HCT116 (cell line): Measurements from ENCODE around the gene CLCA2. TPM values are rescaled to one million over a fixed set of nuclear protein-coding genes. Genes with fewer than 3 reads are reported as not detected.

Experiments used
- ATAC-seq: fragments of 200-7000 bp; cut with Tn5 transposase; 2 replicates; pipeline ENCODE4 v1.9.1; 2020; ENCODE audit warnings: mild to moderate bottlenecking, moderate library complexity
- BruUV-seq: library from RNA; stranded (reverse); fragments of 400-500 nt; replicated peaks from 2 replicates; lab custom pipeline; 2021; lab: Mats Ljungman, UMichigan
- CTCF ChIA-PET: fragments of 300-600 bp; sonication (Branson Sonifier 250); formaldehyde crosslinking; loops from one replicate; lab custom pipeline; 2021; ENCODE audit warnings: antibody characterized with exemption; lab: Charles Lee
- POLR2A ChIA-PET: fragments of 300-600, 350-600 bp; sonication (Branson Sonifier 250); formaldehyde crosslinking; loops from one replicate; lab custom pipeline; 2021; ENCODE audit warnings: antibody characterized with exemption; lab: Charles Lee
- RAD21 ChIA-PET, 2 experiments: fragments of 300-600 bp; sonication (Branson Sonifier 250); formaldehyde crosslinking; loops; one replicate each; lab custom pipeline; 2023; ENCODE audit warnings: low total read pairs in 2 of 2; ENCODE audit not compliant: uncharacterized antibody in 2 of 2, unreplicated experiment in 2 of 2, low non-redundant PET in 1 of 2; lab: Charles Lee
- DNase-seq: peaks from one replicate; pipeline ENCODE4 v3.0.0-alpha.2; 2010; ENCODE audit warnings: low read depth, low spot score
- H2AFZ ChIP-seq: fragments of 200-600 bp; shearing (Covaris generic), sonication (generic); 2 replicates; pipeline ENCODE4 v1.6.1; 2017; ENCODE audit warnings: low read depth, mixed run types, mixed read lengths, antibody characterized with exemption, low read length; ENCODE audit not compliant: poor library complexity, severe bottlenecking
- H3K27ac ChIP-seq: 2 replicates; pipeline ENCODE4 v1.5.1; 2012; ENCODE audit warnings: low read depth, low read length
- H3K27me3 ChIP-seq: fragments of 200-600 bp; sonication (generic); 2 replicates; pipeline ENCODE4 v1.6.1; 2016; ENCODE audit warnings: mixed run types, low read length, mixed read lengths; ENCODE audit not compliant: insufficient read depth
- H3K36me3 ChIP-seq, 2 experiments: fragments of 200-500 bp in 1 of 2; fragments of 200-600 bp in 1 of 2; sonication (Bioruptor generic) in 1 of 2; sonication (generic) in 1 of 2; 2 replicates each; pipeline versions ENCODE4 v1.5.1 to v1.6.1; 2014 to 2016; ENCODE audit warnings: low read length in 2 of 2, inconsistent platforms in 1 of 2, mixed read lengths in 1 of 2, mixed run types in 1 of 2; ENCODE audit not compliant: insufficient read depth in 2 of 2, control insufficient read depth in 1 of 2
- H3K4me1 ChIP-seq, 2 experiments: fragments of 200-600 bp in 1 of 2; sonication (generic) in 1 of 2; 2 replicates each; pipeline versions ENCODE4 v1.5.1 to v1.6.1; 2012 to 2017; ENCODE audit warnings: low read length in 2 of 2, inconsistent platforms in 1 of 2, mild to moderate bottlenecking in 1 of 2, mixed read lengths in 1 of 2, mixed run types in 1 of 2, moderate library complexity in 1 of 2; ENCODE audit not compliant: insufficient read depth in 2 of 2, control insufficient read depth in 1 of 2
- H3K4me2 ChIP-seq: fragments of 200-600 bp; sonication (generic); 2 replicates; pipeline ENCODE4 v1.6.1; 2017; ENCODE audit warnings: mixed run types, low read length, mixed read lengths
- H3K4me3 ChIP-seq, 2 experiments: fragments of 200-600 bp in 1 of 2; sonication (generic) in 1 of 2; replicated peaks in 1 of 2; 2 replicates each; pipeline ENCODE4 v1.5.1; 2011 to 2016; ENCODE audit warnings: low read length in 2 of 2, control low read depth in 1 of 2, low read depth in 1 of 2, mild to moderate bottlenecking in 1 of 2, mixed read lengths in 1 of 2, mixed run types in 1 of 2
- H3K79me2 ChIP-seq: fragments of 200-600 bp; sonication (generic); 2 replicates; pipeline ENCODE4 v1.6.1; 2017; ENCODE audit warnings: mild to moderate bottlenecking, mixed run types, low read length, moderate library complexity, mixed read lengths; ENCODE audit not compliant: insufficient read depth
- H3K9ac ChIP-seq: fragments of 200-600 bp; sonication (generic); 2 replicates; pipeline ENCODE4 v1.6.1; 2016; ENCODE audit warnings: low read length, mixed read lengths
- H3K9me2 ChIP-seq: fragments of 200-600 bp; sonication (generic), shearing (Covaris generic); 2 replicates; pipeline ENCODE4 v1.6.1; 2017; ENCODE audit warnings: mixed run types, mild to moderate bottlenecking, moderate library complexity; ENCODE audit not compliant: insufficient read depth
- H3K9me3 ChIP-seq, 2 experiments: fragments of 200-500 bp in 1 of 2; fragments of 200-600 bp in 1 of 2; sonication (Bioruptor generic) in 1 of 2; sonication (generic) in 1 of 2; 2 replicates each; pipeline ENCODE4 v1.6.1; 2014 to 2017; ENCODE audit warnings: low read length in 2 of 2, mixed read lengths in 2 of 2, inconsistent platforms in 1 of 2, low read depth in 1 of 2, mild to moderate bottlenecking in 1 of 2, mixed run types in 1 of 2, moderate library complexity in 1 of 2; ENCODE audit not compliant: control insufficient read depth in 1 of 2, insufficient read depth in 1 of 2
- H4K20me1 ChIP-seq: fragments of 200-600 bp; sonication (generic), shearing (Covaris generic); 2 replicates; pipeline ENCODE4 v1.6.1; 2017; ENCODE audit warnings: mixed run types, mild to moderate bottlenecking, moderate library complexity; ENCODE audit not compliant: insufficient read depth
- CTCF ChIP-seq, 3 experiments: fragments of 200-600 bp in 1 of 3; sonication (generic) in 1 of 3; IDR thresholded peaks in 2 of 3; conservative IDR thresholded peaks in 1 of 3; 2 replicates each; pipeline ENCODE4 v1.5.1; 2012 to 2017; ENCODE audit warnings: low read depth in 2 of 3, low read length in 2 of 3, antibody characterized with exemption in 1 of 3, borderline replicate concordance in 1 of 3, control low read depth in 1 of 3, mild to moderate bottlenecking in 1 of 3, mixed read lengths in 1 of 3, mixed run types in 1 of 3, moderate library complexity in 1 of 3; ENCODE audit not compliant: insufficient read depth in 1 of 3
- EGR1 ChIP-seq: IDR thresholded peaks from 2 replicates; pipeline ENCODE4 v1.6.1; 2012; ENCODE audit warnings: low read depth
- ELF1 ChIP-seq: IDR thresholded peaks from 2 replicates; pipeline ENCODE4 v1.6.1; 2012; ENCODE audit warnings: low read depth, borderline replicate concordance
- EZH2 ChIP-seq: fragments of 200-600 bp; sonication (generic); IDR thresholded peaks from 2 replicates; pipeline ENCODE4 v1.6.1; 2017; ENCODE audit warnings: antibody characterized with exemption, mixed run types
- FOSL1 ChIP-seq: IDR thresholded peaks from 2 replicates; pipeline ENCODE4 v1.6.1; 2012; ENCODE audit warnings: low read depth
- POLR2A ChIP-seq: IDR thresholded peaks from 2 replicates; pipeline ENCODE4 v1.7.0; 2011; ENCODE audit warnings: borderline replicate concordance; ENCODE audit not compliant: insufficient read depth, insufficient read length; ENCODE audit errors: extremely low read depth
- POLR2AphosphoS5 ChIP-seq: IDR thresholded peaks from 2 replicates; pipeline ENCODE4 v1.6.1; 2011; ENCODE audit warnings: mild to moderate bottlenecking, low read depth, low read length, moderate library complexity
- RAD21 ChIP-seq: IDR thresholded peaks from 2 replicates; pipeline ENCODE4 v1.6.1; 2012; ENCODE audit warnings: low read depth, mild to moderate bottlenecking
- SIN3A ChIP-seq: IDR thresholded peaks from 2 replicates; pipeline ENCODE4 v1.6.1; 2012; ENCODE audit warnings: low read depth
- SRF ChIP-seq: IDR thresholded peaks from 2 replicates; pipeline ENCODE4 v1.6.1; 2012; ENCODE audit warnings: low read depth
- TCF7L2 ChIP-seq: IDR thresholded peaks from 2 replicates; pipeline ENCODE4 v1.7.0; 2011; ENCODE audit warnings: borderline replicate concordance, inconsistent platforms; ENCODE audit not compliant: insufficient read depth, insufficient read length; ENCODE audit errors: extremely low read depth
- ZNF274 ChIP-seq: fragments of 200-500 bp; sonication (Bioruptor generic); IDR thresholded peaks from 2 replicates; pipeline ENCODE4 v1.6.1; 2014; ENCODE audit warnings: mild to moderate bottlenecking, low read depth, low read length, inconsistent platforms
- intact Hi-C: fragments of 100-400 bp; cut with micrococcal nuclease; formaldehyde crosslinking; loops from 2 replicates; pipeline ENCODE4 v1.10.0; 2022
- total RNA-seq: library from RNA; stranded (reverse); gene quantifications from one replicate; pipeline ENCODE4 v1.2.1, GENCODE V29; 2021; ENCODE audit not compliant: unreplicated experiment
- TF ChIP-seq, protein P1 (sequence below): IDR thresholded peaks from 2 replicates; pipeline ENCODE4 v1.6.1; 2012
- TF ChIP-seq, protein P2 (sequence below): IDR thresholded peaks from 2 replicates; pipeline ENCODE4 v1.6.1; 2012

CLCA2 gene
- total RNA-seq, 1 experiment from 2014 or later, result not detected

DNA sequence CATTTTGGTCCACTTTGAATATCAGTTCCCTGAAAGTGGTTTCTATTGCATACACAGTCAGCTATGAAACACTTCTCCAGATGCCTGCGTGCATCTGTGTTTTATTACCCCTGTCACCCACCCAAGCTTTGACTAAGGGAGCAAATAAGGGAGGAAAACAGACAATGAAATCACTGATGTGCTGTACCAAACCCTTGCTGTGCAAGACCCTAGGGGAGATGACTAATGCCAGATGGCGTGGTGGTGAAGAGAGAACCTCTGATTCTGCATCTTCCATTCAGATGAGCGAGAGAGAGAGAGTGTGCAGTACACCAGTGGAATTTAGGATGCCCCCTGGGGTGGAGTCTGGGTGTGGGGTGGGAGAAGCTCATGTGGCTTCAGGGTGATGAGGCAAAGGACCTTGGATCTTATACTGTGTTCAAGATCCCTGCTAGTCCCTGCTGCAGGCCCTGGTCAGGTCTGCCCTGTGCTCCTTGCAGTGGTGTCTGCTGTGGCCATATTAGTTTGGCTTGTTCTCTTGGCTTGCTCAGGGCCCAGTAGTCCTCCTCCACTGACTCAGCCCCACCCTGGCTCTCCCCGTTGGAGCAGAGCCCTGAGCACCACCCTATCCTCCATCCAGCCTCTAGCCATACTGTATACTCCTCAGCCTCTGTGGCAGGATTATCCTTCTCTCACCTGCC is 63.3 kb downstream of the CLCA2 start:
- H3K27me3 ChIP-seq, result no peaks in the 10 kb centered on the region
- no peaks in the 10 kb centered on the region for H3K79me2 ChIP-seq
- no TSS peak for BruUV-seq
- ATAC-seq (no peak), DNase-seq (no peak)
- H3K9ac ChIP-seq, result no peak overlapping the region
- no peak for TF ChIP-seq TCF7L2
- TF ChIP-seq RAD21, result no peak
- no peak for TF ChIP-seq CTCF (IDR thresholded peaks at IDR 0.05 in 2 of 3, conservative IDR thresholded peaks at IDR 0.05 in 1 of 3; ENCODE audit: borderline replicate concordance in 1 of 3, insufficient read depth in 1 of 3, low read depth in 2 of 3, low read length in 2 of 3)
- TF ChIP-seq SIN3A, result no peak
- no peak for TF ChIP-seq POLR2AphosphoS5
- TF ChIP-seq, protein P1, sequence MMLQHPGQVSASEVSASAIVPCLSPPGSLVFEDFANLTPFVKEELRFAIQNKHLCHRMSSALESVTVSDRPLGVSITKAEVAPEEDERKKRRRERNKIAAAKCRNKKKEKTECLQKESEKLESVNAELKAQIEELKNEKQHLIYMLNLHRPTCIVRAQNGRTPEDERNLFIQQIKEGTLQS, result no peak
- TF ChIP-seq, protein P2, sequence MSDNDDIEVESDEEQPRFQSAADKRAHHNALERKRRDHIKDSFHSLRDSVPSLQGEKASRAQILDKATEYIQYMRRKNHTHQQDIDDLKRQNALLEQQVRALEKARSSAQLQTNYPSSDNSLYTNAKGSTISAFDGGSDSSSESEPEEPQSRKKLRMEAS, result no peak
- TF ChIP-seq FOSL1, result no peak
- no peak for TF ChIP-seq ZNF274
- TF ChIP-seq EZH2, result no peak
- no peak for TF ChIP-seq POLR2A
- no peak for TF ChIP-seq SRF
- no peak for TF ChIP-seq EGR1
- no peak for TF ChIP-seq ELF1
- RAD21 ChIA-PET, result no interaction called here
- no peaks in the 10 kb centered on the region for H4K20me1 ChIP-seq
- H3K27ac ChIP-seq, result no peak overlapping the region
- no peaks in the 10 kb centered on the region for H3K9me2 ChIP-seq
- H3K36me3 ChIP-seq, result no peaks in the 10 kb centered on the region
- CTCF ChIA-PET, result no interaction called here
- POLR2A ChIA-PET, result no interaction called here
- H3K4me2 ChIP-seq, result no peak overlapping the region
- intact Hi-C loops, result no loop called here
- no peak overlapping the region for H2AFZ ChIP-seq
- no peaks in the 10 kb centered on the region for H3K9me3 ChIP-seq
- no peak overlapping the region for H3K4me3 ChIP-seq
- H3K4me1 ChIP-seq, result no peaks in the 10 kb centered on the region
